Nephron progenitor cell (in vitro differentiated cells): ENCODE data around the gene ARL5A.
A peak's percentile ranks its signal among the peaks of the same experiment; 100 is the strongest.

ENCODE experiments used
- DNase-seq: peaks from one replicate; pipeline ENCODE4 v3.0.0; 2021
- H3K27ac Mint-ChIP-seq: 2 replicates; pipeline ENCODE4 v1.8.0; 2021; ENCODE audit warnings: mild to moderate bottlenecking, moderate library complexity, mixed read lengths
- H3K27me3 Mint-ChIP-seq: 2 replicates; pipeline ENCODE4 v1.8.0; 2021; ENCODE audit warnings: mild to moderate bottlenecking, low read depth, mixed read lengths; ENCODE audit not compliant: poor library complexity
- H3K36me3 Mint-ChIP-seq: 2 replicates; pipeline ENCODE4 v1.8.0; 2021; ENCODE audit warnings: low read depth, mixed read lengths
- H3K4me1 Mint-ChIP-seq: 2 replicates; pipeline ENCODE4 v1.8.0; 2021; ENCODE audit warnings: mixed read lengths
- H3K4me3 Mint-ChIP-seq: 2 replicates; pipeline ENCODE4 v1.8.0; 2021; ENCODE audit warnings: mild to moderate bottlenecking, moderate library complexity, mixed read lengths
- H3K9me3 Mint-ChIP-seq: 2 replicates; pipeline ENCODE4 v1.8.0; 2021; ENCODE audit warnings: mild to moderate bottlenecking, moderate library complexity, mixed read lengths
- TF ChIP-seq, protein P1 (sequence below): fragments of 200-600 bp; sonication (generic); IDR thresholded peaks from 2 replicates; pipeline ENCODE4 v1.5.0; 2021; ENCODE audit warnings: antibody characterized with exemption

ARL5A gene

DNA sequence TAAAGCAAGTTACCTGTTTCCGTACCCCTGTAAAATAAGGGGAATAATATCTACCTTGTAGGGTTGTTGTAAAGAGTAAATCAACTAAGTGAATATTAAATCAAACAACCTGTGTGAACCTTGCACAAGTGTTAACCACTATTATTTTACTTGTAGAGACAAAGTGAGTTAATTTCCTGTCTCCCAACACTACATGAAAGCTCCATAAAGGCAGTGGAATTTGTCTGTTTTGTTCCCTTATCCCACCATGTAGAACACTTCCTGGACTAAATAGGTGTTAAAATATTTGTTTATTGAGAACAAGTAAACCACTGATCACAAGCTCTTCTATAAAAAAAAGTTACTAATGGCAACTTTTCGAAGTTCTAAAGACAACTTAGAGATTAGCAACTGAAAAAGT lies 3.3 kb downstream of the ARL5A start:
- TF ChIP-seq, protein P1, sequence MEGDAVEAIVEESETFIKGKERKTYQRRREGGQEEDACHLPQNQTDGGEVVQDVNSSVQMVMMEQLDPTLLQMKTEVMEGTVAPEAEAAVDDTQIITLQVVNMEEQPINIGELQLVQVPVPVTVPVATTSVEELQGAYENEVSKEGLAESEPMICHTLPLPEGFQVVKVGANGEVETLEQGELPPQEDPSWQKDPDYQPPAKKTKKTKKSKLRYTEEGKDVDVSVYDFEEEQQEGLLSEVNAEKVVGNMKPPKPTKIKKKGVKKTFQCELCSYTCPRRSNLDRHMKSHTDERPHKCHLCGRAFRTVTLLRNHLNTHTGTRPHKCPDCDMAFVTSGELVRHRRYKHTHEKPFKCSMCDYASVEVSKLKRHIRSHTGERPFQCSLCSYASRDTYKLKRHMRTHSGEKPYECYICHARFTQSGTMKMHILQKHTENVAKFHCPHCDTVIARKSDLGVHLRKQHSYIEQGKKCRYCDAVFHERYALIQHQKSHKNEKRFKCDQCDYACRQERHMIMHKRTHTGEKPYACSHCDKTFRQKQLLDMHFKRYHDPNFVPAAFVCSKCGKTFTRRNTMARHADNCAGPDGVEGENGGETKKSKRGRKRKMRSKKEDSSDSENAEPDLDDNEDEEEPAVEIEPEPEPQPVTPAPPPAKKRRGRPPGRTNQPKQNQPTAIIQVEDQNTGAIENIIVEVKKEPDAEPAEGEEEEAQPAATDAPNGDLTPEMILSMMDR, result no peak
- peaks cover 3% of the 10 kb centered on the region for H3K27me3 Mint-ChIP-seq
- H3K27ac Mint-ChIP-seq, result no peak overlapping the region

DNA sequence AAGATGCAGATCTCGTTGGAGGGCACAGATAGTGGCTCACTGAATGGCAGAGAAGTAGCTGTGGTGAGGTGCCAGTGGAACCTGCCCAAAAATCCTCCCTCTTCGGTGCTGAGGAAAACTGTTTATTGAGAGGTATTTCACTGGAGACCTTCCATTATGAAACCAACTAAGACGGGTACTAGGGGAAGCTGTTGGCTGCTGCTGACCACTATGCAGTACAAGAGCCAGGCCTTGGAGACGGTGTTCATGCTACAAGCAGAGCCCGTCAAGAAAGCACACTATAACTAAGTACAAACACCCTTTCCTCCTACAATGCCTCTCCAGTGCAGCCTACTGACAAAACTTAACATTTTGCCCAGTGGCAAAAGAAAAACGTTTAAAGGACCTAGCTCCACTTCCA lies 4.6 kb downstream of the ARL5A start:
- Mint-ChIP-seq H3K27ac (no peak overlapping the region), H3K4me1 (peaks cover 41% of the 10 kb centered on the region)

More for the DNA sequence above, 3.3 kb downstream of the ARL5A start:
- Mint-ChIP-seq H3K4me1 (peaks cover 46% of the 10 kb centered on the region), H3K4me3 (peak overlapping the region; percentile 41), H3K36me3 (peaks cover 37% of the 10 kb centered on the region), H3K9me3 (peaks cover 8% of the 10 kb centered on the region)
- no peak for DNase-seq

DNA sequence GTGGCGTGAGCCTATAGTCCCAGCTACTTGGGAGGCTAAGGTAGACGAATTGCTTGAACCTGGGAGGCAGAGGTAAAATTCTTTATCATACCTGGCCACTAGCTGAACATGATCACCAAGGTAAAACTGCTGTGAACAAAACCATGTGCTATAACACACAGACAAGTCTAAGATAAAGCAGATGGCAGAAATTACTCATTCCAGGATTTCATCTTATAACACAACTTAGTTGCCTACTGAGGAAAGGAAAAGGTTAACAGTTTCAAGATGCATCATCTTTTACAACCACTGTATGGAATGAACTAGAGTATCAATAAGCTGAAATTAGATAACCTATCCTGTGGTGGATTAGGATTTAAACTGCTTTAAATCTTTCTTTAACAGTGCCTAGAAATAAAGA lies 8.3 kb downstream of the ARL5A start:
- TF ChIP-seq, protein P1, result no peak
- no peaks in the 10 kb centered on the region for H3K27me3 Mint-ChIP-seq
- peaks cover 14% of the 10 kb centered on the region for H3K4me1 Mint-ChIP-seq
- peaks cover 73% of the 10 kb centered on the region for H3K36me3 Mint-ChIP-seq
- no peak for DNase-seq
- no peak overlapping the region for H3K27ac Mint-ChIP-seq
- H3K9me3 Mint-ChIP-seq, result peaks cover 8% of the 10 kb centered on the region
- no peak overlapping the region for H3K4me3 Mint-ChIP-seq

More for the DNA sequence above, 4.6 kb downstream of the ARL5A start:
- peaks cover 8% of the 10 kb centered on the region for H3K9me3 Mint-ChIP-seq
- H3K4me3 Mint-ChIP-seq, result no peak overlapping the region
- DNase-seq, result no peak
- TF ChIP-seq, protein P1, result no peak
- peaks cover 3% of the 10 kb centered on the region for H3K27me3 Mint-ChIP-seq
- H3K36me3 Mint-ChIP-seq, result peaks cover 42% of the 10 kb centered on the region

DNA sequence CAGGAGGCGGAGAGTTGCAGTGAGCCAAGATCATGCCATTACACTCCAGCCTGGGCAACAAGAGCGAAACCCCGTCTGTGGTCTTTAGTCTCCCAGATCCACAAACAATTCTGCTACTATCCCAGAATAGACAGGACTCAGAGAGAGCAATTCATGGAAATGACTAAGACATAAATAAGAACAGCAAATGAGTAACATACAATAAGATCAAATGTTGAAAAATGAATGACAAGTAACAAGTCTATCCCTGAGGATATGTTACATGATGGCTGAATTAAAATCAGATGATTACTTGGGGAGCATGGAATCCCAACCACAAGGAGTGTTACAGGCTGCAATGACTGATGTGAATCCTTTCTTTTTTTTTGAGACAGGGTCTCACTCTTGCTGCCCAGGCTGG lies 10.3 kb downstream of the ARL5A start:
- Mint-ChIP-seq H3K4me1 (no peaks in the 10 kb centered on the region), H3K27me3 (no peaks in the 10 kb centered on the region), H3K4me3 (no peak overlapping the region), H3K9me3 (peaks cover 8% of the 10 kb centered on the region), H3K27ac (no peak overlapping the region), H3K36me3 (peaks cover 79% of the 10 kb centered on the region)
- no peak for DNase-seq
- TF ChIP-seq, protein P1, result no peak

DNA sequence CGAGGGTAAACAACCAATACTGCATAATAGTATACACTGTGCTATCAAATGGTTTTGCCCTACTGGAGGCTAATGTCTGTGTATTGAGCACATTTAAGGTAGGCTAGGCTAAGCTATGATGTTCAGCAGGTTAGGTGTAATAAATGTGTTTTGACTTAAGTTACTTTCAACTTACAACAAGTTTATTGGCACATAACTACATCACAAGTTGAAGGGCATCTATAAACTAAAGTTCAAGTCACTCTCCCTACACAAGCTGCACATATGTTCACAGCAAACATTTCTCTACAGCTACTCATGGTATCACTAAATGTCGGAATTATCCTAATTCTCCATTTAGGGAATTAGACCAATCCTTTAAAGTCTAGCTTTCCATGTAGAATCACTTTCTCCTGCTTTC lies 11.4 kb downstream of the ARL5A start:
- no peak overlapping the region for H3K27ac Mint-ChIP-seq
- H3K27me3 Mint-ChIP-seq, result no peaks in the 10 kb centered on the region
- peaks cover 12% of the 10 kb centered on the region for H3K9me3 Mint-ChIP-seq
- H3K4me3 Mint-ChIP-seq, result no peak overlapping the region
- H3K4me1 Mint-ChIP-seq, result no peaks in the 10 kb centered on the region
- H3K36me3 Mint-ChIP-seq, result peaks cover 80% of the 10 kb centered on the region
- no peak for DNase-seq
- TF ChIP-seq, protein P1, result no peak

DNA sequence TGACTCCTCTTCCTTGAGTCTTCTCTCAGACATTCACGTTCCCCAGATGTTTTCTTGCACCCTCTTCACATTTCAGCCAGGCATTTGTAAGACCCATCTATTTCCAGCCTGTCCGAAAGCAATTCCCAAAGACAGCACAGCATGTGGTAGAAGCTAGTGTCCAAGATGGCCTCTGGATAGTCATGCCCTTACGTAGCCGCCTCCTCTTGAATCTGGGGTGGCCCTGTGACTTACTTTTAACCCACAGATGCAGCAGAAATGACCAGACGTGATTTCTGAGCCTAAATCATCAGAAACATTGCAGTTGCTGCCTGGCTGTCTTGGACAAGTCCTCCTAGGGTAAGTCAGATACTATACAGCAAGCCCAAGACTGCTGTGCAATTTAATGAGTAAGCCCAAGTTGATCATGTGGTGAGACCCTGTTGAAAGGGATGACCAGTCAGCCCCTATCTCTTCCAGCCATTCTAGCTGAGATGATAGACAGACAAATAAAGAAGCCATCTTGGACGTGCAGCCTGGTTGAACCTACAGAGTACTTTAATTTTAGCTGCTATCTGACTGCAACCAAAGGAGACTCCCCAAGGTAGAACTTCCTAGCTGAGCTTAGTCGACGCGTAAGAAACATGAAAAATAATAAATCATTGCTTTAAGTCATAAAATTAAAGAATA lies 12.3 kb downstream of the ARL5A start:
- TF ChIP-seq, protein P1, result no peak
- Mint-ChIP-seq H3K9me3 (peaks cover 8% of the 10 kb centered on the region), H3K27ac (peak overlapping the region; percentile 18), H3K27me3 (no peaks in the 10 kb centered on the region), H3K4me3 (no peak overlapping the region), H3K4me1 (no peaks in the 10 kb centered on the region), H3K36me3 (peaks cover 80% of the 10 kb centered on the region)
- DNase-seq, result no peak
